GM23248 (cell line): Measurements from ENCODE around the gene GAS7.

Source experiments
- EZH2 ChIP-seq: fragments of 200-600 bp; sonication (generic); IDR thresholded peaks from 2 replicates; pipeline ENCODE4 v1.6.1; 2018; ENCODE audit warnings: antibody characterized with exemption, mild to moderate bottlenecking; ENCODE audit not compliant: insufficient read depth, poor library complexity, severe bottlenecking
- EZH2phosphoT487 ChIP-seq: fragments of 200-600 bp; sonication (generic); IDR thresholded peaks from 2 replicates; pipeline ENCODE4 v1.6.1; 2018; ENCODE audit warnings: antibody characterized with exemption, moderate library complexity, mild to moderate bottlenecking, low read depth; ENCODE audit not compliant: insufficient read depth

- TF ChIP-seq EZH2phosphoT487 = no peak
- TF ChIP-seq EZH2 = no peak
Observed at GRCh38 chr17:10170233-10170632, 28.2 kb downstream of the GAS7 start.
